SK-N-SH treated with all-trans-retinoic acid at 6 μM for 48 hours (cell line): ENCODE results near the gene SYNE2.

Source experiments
- ATAC-seq: fragments of 200-7000 bp; cut with Tn5 transposase; 3 replicates; pipeline ENCODE4 v1.9.1; 2020; ENCODE audit warnings: mild to moderate bottlenecking, moderate library complexity
- ARNTL ChIP-seq: fragments of 450-650 bp; formaldehyde crosslinking; IDR thresholded peaks from 2 replicates; pipeline ENCODE4 v1.5.0; 2020; ENCODE audit warnings: low read depth, mild to moderate bottlenecking, moderate library complexity, borderline replicate concordance
- BACH2 ChIP-seq: fragments of 250-450 bp; sonication (Bioruptor Pico); IDR thresholded peaks from 2 replicates; pipeline ENCODE4 v1.9.0; 2021; ENCODE audit warnings: mild to moderate bottlenecking, borderline replicate concordance
- CSDC2 ChIP-seq: fragments of 250-450 bp; sonication (Bioruptor Pico); IDR thresholded peaks from 2 replicates; pipeline ENCODE4 v1.5.0; 2020; ENCODE audit warnings: mild to moderate bottlenecking, moderate library complexity
- ESRRG ChIP-seq: fragments of 250-450 bp; sonication (Bioruptor Pico); IDR thresholded peaks from 2 replicates; pipeline ENCODE4 v1.6.1; 2021; ENCODE audit warnings: mild to moderate bottlenecking
- GLIS3 ChIP-seq: fragments of 250-450 bp; sonication (Bioruptor Pico); IDR thresholded peaks from 2 replicates; pipeline ENCODE4 v1.5.0; 2020; ENCODE audit warnings: mild to moderate bottlenecking, moderate library complexity
- ISL1 ChIP-seq: fragments of 250-450 bp; sonication (Bioruptor Pico); IDR thresholded peaks from 2 replicates; pipeline ENCODE4 v2.1.2; 2022; ENCODE audit warnings: mild to moderate bottlenecking, moderate library complexity
- OSR1 ChIP-seq: fragments of 250-450 bp; sonication (Bioruptor Pico); IDR thresholded peaks from 2 replicates; pipeline ENCODE4 v1.8.0; 2022; ENCODE audit warnings: moderate library complexity, mild to moderate bottlenecking, inconsistent platforms
- PPARA ChIP-seq: fragments of 250-450 bp; sonication (Bioruptor Pico); IDR thresholded peaks from 2 replicates; pipeline ENCODE4 v1.5.0; 2020; ENCODE audit warnings: mild to moderate bottlenecking, borderline replicate concordance
- RARB ChIP-seq: fragments of 250-450 bp; sonication (Bioruptor Pico); IDR thresholded peaks from 2 replicates; pipeline ENCODE4 v1.8.0; 2021; ENCODE audit warnings: mild to moderate bottlenecking, moderate library complexity
- SNAI2 ChIP-seq: fragments of 250-450 bp; sonication (Bioruptor Pico); IDR thresholded peaks from 2 replicates; pipeline ENCODE4 v1.5.0; 2020; ENCODE audit warnings: mild to moderate bottlenecking, moderate library complexity
- TCF4 ChIP-seq: fragments of 250-450 bp; sonication (Bioruptor Pico); IDR thresholded peaks from 2 replicates; pipeline ENCODE4 v1.8.0; 2021; ENCODE audit warnings: mild to moderate bottlenecking, moderate library complexity, borderline replicate concordance
- ZC3H10 ChIP-seq: fragments of 250-450 bp; sonication (Bioruptor Pico); IDR thresholded peaks from 2 replicates; pipeline ENCODE4 v1.5.1; 2021; ENCODE audit warnings: mild to moderate bottlenecking, moderate library complexity
- ZFP3 ChIP-seq: fragments of 250-450 bp; sonication (Bioruptor Pico); IDR thresholded peaks from 2 replicates; pipeline ENCODE4 v1.5.0; 2020; ENCODE audit warnings: mild to moderate bottlenecking, moderate library complexity
- ZFP30 ChIP-seq: fragments of 450-650 bp; formaldehyde crosslinking; IDR thresholded peaks from 2 replicates; pipeline ENCODE4 v1.5.0; 2022; ENCODE audit warnings: mild to moderate bottlenecking, moderate library complexity
- ZNF565 ChIP-seq: fragments of 450-650 bp; formaldehyde crosslinking; conservative IDR thresholded peaks from 2 replicates; pipeline ENCODE4 v1.5.0; 2020; ENCODE audit warnings: low read depth, mild to moderate bottlenecking, moderate library complexity
- ZNF70 ChIP-seq: fragments of 450-650 bp; formaldehyde crosslinking; IDR thresholded peaks from 2 replicates; pipeline ENCODE4 v1.5.0; 2020; ENCODE audit warnings: mild to moderate bottlenecking, moderate library complexity
- ZNF8 ChIP-seq: fragments of 450-650 bp; formaldehyde crosslinking; IDR thresholded peaks from 2 replicates; pipeline ENCODE4 v1.5.0; 2020; ENCODE audit warnings: mild to moderate bottlenecking, moderate library complexity
- TF ChIP-seq, protein P1 (sequence below): fragments of 250-450 bp; sonication (Bioruptor Pico); IDR thresholded peaks from 2 replicates; pipeline ENCODE4 v1.8.0; 2021; ENCODE audit warnings: low read depth, mild to moderate bottlenecking, moderate library complexity, borderline replicate concordance
- TF ChIP-seq, protein P2 (sequence below): fragments of 250-450 bp; sonication (Bioruptor Pico); IDR thresholded peaks from 2 replicates; pipeline ENCODE4 v1.5.1; 2020; ENCODE audit warnings: low read depth, mild to moderate bottlenecking, moderate library complexity
- TF ChIP-seq, protein P3 (sequence below): fragments of 250-450 bp; sonication (Bioruptor Pico); IDR thresholded peaks from 2 replicates; pipeline ENCODE4 v1.8.0; 2020; ENCODE audit warnings: mild to moderate bottlenecking, moderate library complexity, borderline replicate concordance
- TF ChIP-seq, protein P4 (sequence below): fragments of 250-450 bp; sonication (Bioruptor Pico); IDR thresholded peaks from 2 replicates; pipeline ENCODE4 v1.5.1; 2021; ENCODE audit warnings: mild to moderate bottlenecking, moderate library complexity

Gene SYNE2

DNA sequence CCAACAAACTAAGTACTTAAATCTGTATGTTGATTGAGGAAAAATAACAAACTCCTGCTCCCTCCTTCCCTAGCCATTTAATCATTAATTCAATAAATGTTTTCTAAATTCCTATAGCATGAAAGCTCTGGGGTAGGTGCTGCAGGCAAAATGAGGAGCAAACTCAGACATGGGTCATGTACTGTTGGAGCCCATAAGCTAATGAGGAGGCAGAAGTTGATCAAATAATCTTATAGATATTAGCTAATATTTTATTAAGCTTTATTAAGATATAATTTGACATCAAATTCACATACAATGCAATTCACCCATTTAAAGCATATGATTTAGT, 70.6 kb downstream of the SYNE2 start:
- TF ChIP-seq ZNF565 = no peak
- TF ChIP-seq, protein P1, sequence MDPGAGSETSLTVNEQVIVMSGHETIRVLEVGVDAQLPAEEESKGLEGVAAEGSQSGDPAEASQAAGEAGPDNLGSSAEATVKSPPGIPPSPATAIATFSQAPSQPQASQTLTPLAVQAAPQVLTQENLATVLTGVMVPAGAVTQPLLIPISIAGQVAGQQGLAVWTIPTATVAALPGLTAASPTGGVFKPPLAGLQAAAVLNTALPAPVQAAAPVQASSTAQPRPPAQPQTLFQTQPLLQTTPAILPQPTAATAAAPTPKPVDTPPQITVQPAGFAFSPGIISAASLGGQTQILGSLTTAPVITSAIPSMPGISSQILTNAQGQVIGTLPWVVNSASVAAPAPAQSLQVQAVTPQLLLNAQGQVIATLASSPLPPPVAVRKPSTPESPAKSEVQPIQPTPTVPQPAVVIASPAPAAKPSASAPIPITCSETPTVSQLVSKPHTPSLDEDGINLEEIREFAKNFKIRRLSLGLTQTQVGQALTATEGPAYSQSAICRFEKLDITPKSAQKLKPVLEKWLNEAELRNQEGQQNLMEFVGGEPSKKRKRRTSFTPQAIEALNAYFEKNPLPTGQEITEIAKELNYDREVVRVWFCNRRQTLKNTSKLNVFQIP (CRISPR knock-in tag) = no peak
- TF ChIP-seq, protein P2, sequence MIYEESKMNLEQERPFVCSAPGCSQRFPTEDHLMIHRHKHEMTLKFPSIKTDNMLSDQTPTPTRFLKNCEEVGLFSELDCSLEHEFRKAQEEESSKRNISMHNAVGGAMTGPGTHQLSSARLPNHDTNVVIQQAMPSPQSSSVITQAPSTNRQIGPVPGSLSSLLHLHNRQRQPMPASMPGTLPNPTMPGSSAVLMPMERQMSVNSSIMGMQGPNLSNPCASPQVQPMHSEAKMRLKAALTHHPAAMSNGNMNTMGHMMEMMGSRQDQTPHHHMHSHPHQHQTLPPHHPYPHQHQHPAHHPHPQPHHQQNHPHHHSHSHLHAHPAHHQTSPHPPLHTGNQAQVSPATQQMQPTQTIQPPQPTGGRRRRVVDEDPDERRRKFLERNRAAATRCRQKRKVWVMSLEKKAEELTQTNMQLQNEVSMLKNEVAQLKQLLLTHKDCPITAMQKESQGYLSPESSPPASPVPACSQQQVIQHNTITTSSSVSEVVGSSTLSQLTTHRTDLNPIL (CRISPR knock-in tag) = no peak
- ATAC-seq = no peak

DNA sequence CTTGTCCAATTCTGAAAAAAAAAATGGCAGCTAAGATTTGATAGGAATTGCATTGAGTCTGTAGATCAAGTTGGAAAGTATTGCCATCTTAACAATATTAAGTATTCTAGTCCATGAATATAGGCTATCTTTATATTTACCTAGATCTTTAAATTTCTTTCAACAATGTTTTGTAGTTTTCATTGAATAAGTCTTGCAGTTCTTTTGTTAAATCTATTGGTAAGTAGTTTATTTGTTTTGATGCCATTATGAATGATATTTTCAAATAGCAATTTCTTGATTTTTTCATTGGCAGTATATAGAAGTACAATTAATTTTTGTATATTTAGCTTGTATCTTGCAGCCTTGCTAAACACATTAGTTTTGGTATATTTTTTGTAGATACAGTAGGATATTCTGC, 71.6 kb downstream of the SYNE2 start:
- TF ChIP-seq ZC3H10 (CRISPR knock-in tag) (no peak), PPARA (CRISPR knock-in tag) (no peak), ARNTL (no peak), RARB (CRISPR knock-in tag) (no peak), ZNF8 (CRISPR knock-in tag) (no peak), ESRRG (no peak)
- TF ChIP-seq, protein P3, sequence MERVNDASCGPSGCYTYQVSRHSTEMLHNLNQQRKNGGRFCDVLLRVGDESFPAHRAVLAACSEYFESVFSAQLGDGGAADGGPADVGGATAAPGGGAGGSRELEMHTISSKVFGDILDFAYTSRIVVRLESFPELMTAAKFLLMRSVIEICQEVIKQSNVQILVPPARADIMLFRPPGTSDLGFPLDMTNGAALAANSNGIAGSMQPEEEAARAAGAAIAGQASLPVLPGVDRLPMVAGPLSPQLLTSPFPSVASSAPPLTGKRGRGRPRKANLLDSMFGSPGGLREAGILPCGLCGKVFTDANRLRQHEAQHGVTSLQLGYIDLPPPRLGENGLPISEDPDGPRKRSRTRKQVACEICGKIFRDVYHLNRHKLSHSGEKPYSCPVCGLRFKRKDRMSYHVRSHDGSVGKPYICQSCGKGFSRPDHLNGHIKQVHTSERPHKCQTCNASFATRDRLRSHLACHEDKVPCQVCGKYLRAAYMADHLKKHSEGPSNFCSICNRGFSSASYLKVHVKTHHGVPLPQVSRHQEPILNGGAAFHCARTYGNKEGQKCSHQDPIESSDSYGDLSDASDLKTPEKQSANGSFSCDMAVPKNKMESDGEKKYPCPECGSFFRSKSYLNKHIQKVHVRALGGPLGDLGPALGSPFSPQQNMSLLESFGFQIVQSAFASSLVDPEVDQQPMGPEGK (CRISPR knock-in tag) = no peak
- no peak for ATAC-seq

DNA sequence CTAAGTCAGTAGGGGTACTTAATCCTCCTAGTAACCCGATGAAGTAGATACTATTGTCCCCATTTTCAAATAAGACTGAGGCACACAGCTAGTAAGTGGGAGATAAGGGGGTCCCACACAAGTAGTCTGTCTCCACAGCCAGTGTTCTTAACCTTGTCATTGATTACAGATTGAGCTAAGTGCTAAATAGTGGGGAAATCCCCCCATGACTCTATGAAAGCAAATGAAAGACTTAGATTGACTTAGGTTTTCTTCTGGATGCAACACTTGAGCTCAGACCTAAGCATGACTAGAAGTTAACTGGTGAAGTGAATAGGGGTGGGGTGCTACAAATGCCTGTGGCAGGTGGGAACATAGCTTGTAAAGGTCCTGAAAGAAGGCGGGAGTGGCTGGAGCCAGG, 73.8 kb downstream of the SYNE2 start:
- TF ChIP-seq, protein P2 (CRISPR knock-in tag) = no peak
- TF ChIP-seq, protein P4, sequence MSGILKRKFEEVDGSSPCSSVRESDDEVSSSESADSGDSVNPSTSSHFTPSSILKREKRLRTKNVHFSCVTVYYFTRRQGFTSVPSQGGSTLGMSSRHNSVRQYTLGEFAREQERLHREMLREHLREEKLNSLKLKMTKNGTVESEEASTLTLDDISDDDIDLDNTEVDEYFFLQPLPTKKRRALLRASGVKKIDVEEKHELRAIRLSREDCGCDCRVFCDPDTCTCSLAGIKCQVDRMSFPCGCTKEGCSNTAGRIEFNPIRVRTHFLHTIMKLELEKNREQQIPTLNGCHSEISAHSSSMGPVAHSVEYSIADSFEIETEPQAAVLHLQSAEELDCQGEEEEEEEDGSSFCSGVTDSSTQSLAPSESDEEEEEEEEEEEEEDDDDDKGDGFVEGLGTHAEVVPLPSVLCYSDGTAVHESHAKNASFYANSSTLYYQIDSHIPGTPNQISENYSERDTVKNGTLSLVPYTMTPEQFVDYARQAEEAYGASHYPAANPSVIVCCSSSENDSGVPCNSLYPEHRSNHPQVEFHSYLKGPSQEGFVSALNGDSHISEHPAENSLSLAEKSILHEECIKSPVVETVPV = no peak
- TF ChIP-seq, protein P3 (CRISPR knock-in tag) = no peak
- TF ChIP-seq CSDC2 (no peak), ZFP30 (CRISPR knock-in tag) (no peak), RARB (CRISPR knock-in tag) (no peak), BACH2 (no peak), ZNF565 (no peak), OSR1 (CRISPR knock-in tag) (no peak), TCF4 (CRISPR knock-in tag) (no peak), ZNF8 (CRISPR knock-in tag) (no peak), SNAI2 (no peak), GLIS3 (no peak), ZNF70 (no peak), ISL1 (CRISPR knock-in tag) (no peak), ZFP3 (CRISPR knock-in tag) (no peak)
- TF ChIP-seq, protein P1 (CRISPR knock-in tag) = no peak

More for the DNA sequence above, 73.8 kb downstream of the SYNE2 start:
- ATAC-seq = no peak
